SIG-M5 (cell line): ENCODE measurements around the gene GRIP1.
"Not testable (repeated sequence)": the region's sequence is repeated elsewhere in the genome, so short reads cannot be mapped to it uniquely, and the experiment has no call there.

Source experiments
- DNase-seq: peaks from one replicate; lab custom pipeline; 2025; lab: John Stamatoyannopoulos, UW

Gene GRIP1

GRCh38 chr12:66321435-66321834, 357.4 kb downstream of the GRIP1 start:
- no peak for DNase-seq

DNA sequence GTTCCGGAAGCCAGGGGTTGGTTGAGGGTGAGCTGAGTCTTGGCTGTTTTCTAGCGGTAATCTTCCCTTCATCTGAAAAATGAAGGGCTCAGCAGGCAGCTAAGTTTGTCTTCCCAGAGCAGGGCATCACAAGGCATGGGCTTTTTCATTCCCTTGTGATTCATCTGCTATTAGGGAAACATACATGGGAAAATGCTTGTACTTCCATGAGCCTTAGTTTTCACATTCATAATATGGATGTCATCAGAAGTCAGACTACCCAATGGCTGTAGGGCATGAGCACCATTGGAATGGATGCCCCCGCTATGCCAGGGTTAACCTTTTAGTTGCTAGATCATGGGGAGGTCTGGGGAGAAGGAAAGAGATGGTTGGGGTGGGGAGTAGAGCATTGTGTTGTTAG, 357.9 kb downstream of the GRIP1 start:
- no peak for DNase-seq

DNA sequence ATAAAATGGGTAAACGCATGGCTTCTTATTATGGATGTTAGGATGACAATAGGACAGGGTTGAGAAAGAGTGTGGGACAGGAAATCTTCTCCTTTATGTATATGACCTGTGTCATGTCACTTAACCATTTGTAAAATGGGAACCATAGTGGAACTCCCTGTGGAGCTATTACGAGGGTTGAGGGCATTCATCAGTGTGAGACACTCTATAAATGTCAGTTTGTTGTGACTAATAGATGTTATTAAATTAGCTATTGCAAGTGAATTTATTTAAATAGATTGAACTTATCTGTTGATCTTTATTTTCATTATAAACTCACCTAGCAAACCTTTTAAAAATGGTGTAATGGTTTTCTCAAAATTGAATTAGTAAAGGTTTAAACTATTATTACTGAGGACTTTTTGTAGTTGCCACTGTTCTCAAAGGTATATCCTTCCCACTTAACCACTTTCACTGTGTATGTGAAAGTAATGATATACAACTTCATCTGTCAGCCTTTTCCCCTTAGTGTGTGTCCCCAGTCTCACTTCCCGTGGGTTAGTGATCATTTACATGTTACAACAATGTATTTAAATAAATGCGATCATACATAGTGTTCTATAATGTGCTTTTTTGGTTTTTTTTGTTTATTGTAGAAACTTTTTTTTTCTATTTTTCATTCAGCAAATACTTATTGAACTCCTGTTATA, 359.5 kb downstream of the GRIP1 start:
- DNase-seq: no peak

GRCh38 chr12:66314278-66314677, 364.6 kb downstream of the GRIP1 start:
- no peak for DNase-seq

- DNase-seq: no peak
Observed at GRCh38 chr12:66312189-66312588, 366.7 kb downstream of the GRIP1 start.

DNA sequence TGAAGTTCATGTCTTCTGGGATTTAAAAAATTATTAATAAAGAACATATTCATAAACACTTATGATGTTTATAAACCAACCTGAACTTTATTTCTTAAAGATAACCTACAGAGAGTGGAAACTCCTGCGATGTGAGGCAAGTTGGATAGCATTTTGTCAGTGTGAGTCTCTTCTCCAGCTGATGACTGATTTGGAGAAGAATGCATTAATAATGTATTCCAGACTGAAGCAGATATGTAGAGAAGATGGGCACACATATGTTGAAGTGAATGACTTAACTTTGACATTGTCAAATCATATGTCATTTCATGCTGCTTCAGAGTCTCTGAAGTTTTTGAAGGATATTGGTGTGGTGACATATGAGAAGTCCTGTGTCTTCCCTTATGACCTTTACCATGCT, 369.3 kb downstream of the GRIP1 start:
- DNase-seq: no peak

GRCh38 chr12:66304296-66304900, 374.5 kb downstream of the GRIP1 start:
- DNase-seq: no peak

- DNase-seq: not testable (repeated sequence)
Observed at GRCh38 chr12:66303316-66303804, 375.5 kb downstream of the GRIP1 start.

DNA sequence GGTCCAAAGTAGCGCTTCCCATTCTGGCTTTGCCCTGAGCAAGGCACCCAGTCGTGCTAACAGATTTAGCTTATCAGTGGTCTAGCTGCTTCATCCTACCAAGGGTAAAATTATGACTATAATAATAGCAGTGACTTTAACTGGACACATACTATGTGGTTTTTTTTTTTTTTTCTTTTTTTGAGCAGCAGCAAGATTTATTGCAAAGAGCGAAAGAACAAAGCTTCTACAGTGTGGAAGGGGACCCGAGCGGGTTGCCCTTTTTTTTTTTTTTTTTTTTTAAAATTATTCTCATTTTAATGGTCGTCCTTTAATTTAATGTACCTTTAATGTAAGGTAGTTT, 376.1 kb downstream of the GRIP1 start:
- no peak for DNase-seq

DNA sequence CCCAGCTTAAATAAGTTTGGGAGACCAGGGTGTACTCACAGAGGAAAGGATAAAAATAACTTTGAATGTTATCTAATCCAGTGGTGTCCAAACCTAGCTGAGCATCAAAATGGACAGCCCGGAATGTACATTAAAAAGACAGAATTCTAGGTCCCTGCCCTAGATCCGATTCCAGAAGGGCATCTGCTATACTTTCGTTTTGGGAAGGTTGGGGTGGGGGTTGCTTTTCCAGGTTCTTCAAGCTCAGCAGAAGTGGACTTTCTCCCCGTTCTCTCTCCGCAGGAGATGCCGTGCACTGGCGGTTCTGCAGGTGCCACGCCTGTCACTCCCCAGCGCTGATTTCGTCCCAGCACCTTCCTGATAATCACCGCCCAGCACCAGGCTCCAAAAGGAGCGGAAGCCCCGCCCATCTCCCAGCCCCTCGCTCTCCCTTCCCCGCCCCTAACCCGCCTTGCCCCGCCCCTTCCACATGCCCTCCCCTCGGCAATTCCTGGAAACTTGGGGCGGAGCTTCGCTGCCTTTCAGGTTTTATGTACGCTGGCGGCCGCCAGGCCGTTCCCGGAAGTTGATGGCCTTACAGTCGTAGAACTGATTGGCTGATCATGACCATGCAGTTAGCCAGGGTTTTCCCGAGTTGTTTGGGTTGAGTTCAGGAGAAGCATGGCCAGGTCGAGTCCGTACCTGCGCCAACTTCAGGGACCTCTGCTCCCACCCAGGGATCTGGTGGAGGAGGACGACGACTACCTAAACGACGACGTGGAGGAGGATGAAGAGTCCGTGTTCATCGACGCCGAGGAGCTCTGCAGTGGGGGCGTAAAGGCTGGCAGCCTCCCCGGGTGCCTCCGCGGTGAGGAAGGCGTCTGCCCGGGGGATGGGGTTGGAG, 376.7 kb downstream of the GRIP1 start, which contains the start of gene HELB:
Gene HELB (plus strand): TSS at position 550 of the 883 bp plus-strand sequence. CDS start 111 bp downstream, at position 661.
- DNase-seq: peak; percentile 76

DNA sequence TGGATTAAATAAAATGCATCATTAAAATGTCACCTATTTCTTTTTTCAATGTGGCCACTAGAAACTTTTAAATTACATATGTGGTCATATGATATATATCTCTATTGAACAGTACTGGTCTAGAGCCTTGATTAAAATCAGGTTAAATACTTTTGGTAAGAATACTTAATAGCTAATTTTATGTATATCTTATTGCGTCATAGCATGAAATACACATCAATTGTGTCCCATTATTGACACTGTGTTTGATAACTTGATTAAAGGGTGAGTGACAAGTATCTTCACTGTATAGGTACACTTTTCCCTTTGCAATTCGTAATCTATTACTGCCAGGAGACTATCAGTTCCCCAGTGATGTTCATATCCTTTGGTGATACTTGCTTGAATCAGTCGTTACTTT, 381.0 kb downstream of the GRIP1 start:
- DNase-seq: no peak
